PC-9 (cell line): Measurements from ENCODE around the gene B3GLCT. TPM values are rescaled to one million over a fixed set of nuclear protein-coding genes. Genes with fewer than 3 reads are reported as not detected.
"Not testable (repeated sequence)": the region's sequence is repeated elsewhere in the genome, so short reads cannot be mapped to it uniquely, and the experiment has no call there.

ENCODE experiments used
- BruUV-seq: library from RNA; stranded (reverse); fragments of 400-500 nt; replicated peaks from 2 replicates; lab custom pipeline; 2021; lab: Mats Ljungman, UMichigan
- CTCF ChIA-PET: fragments of 300-600 bp; sonication (Branson Sonifier 250); formaldehyde crosslinking; loops from one replicate; lab custom pipeline; 2022; ENCODE audit warnings: antibody characterized with exemption; lab: Charles Lee
- POLR2A ChIA-PET: fragments of 300-600 bp; sonication (Branson Sonifier 250); formaldehyde crosslinking; loops from one replicate; lab custom pipeline; 2022; ENCODE audit warnings: antibody characterized with exemption; ENCODE audit not compliant: unreplicated experiment; lab: Charles Lee
- DNase-seq, 2 experiments: peaks; one replicate each; pipeline versions ENCODE4 v3.0.0 to v3.0.0-alpha.2; 2015 to 2022; ENCODE audit warnings: mixed read lengths in 1 of 2
- H2AFZ ChIP-seq: fragments of 200-600 bp; sonication (generic); 2 replicates; pipeline ENCODE4 v1.8.1; 2017; ENCODE audit warnings: antibody characterized with exemption
- H3F3A ChIP-seq: fragments of 200-600 bp; sonication (generic); 2 replicates; pipeline ENCODE4 v1.8.1; 2017; ENCODE audit warnings: antibody characterized with exemption, mild to moderate bottlenecking, low read depth; ENCODE audit not compliant: insufficient read depth
- H3K27ac ChIP-seq: fragments of 200-600 bp; sonication (generic); 2 replicates; pipeline ENCODE4 v1.6.1; 2016; ENCODE audit warnings: mixed run types
- H3K27me3 ChIP-seq: fragments of 200-600 bp; sonication (generic); 2 replicates; pipeline ENCODE4 v1.6.1; 2016; ENCODE audit warnings: low read depth, mixed run types; ENCODE audit not compliant: insufficient read depth
- H3K36me3 ChIP-seq: fragments of 200-600 bp; sonication (generic); 2 replicates; pipeline ENCODE4 v1.6.1; 2016; ENCODE audit warnings: low read depth, mixed run types
- H3K4me1 ChIP-seq: fragments of 200-600 bp; sonication (generic); replicated peaks from 2 replicates; pipeline ENCODE4 v1.6.1; 2016; ENCODE audit warnings: mixed run types; ENCODE audit not compliant: insufficient read depth
- H3K4me2 ChIP-seq: fragments of 200-600 bp; sonication (generic); 2 replicates; pipeline ENCODE4 v1.6.1; 2017; ENCODE audit warnings: mixed run types
- H3K4me3 ChIP-seq: fragments of 200-600 bp; sonication (generic); 2 replicates; pipeline ENCODE4 v1.6.1; 2016; ENCODE audit warnings: mixed run types
- H3K79me2 ChIP-seq: fragments of 200-600 bp; sonication (generic); 2 replicates; pipeline ENCODE4 v1.6.1; 2017; ENCODE audit warnings: low read depth, mixed run types
- H3K9me2 ChIP-seq: fragments of 200-600 bp; sonication (generic); 2 replicates; pipeline ENCODE4 v1.8.1; 2017; ENCODE audit warnings: mild to moderate bottlenecking; ENCODE audit not compliant: insufficient read depth
- H3K9me3 ChIP-seq: fragments of 200-600 bp; sonication (generic); 2 replicates; pipeline ENCODE4 v1.8.1; 2016; ENCODE audit warnings: low read depth; ENCODE audit not compliant: insufficient read depth
- H4K20me1 ChIP-seq: fragments of 200-600 bp; sonication (generic); 2 replicates; pipeline ENCODE4 v1.8.1; 2017; ENCODE audit not compliant: insufficient read depth
- EZH2 ChIP-seq: fragments of 200-600 bp; sonication (generic); IDR thresholded peaks from 2 replicates; pipeline ENCODE4 v1.8.0; 2017; ENCODE audit warnings: antibody characterized with exemption, low read depth
- intact Hi-C: fragments of 100-400 bp; cut with micrococcal nuclease; formaldehyde crosslinking; loops from one replicate; pipeline ENCODE4 v1.10.0; 2022; ENCODE audit not compliant: unreplicated experiment
- total RNA-seq: library from RNA; stranded (reverse); gene quantifications from 2 replicates; pipeline ENCODE4 v1.2.3, GENCODE V29; 2021
- TF ChIP-seq, protein P1 (sequence below): fragments of 200-600 bp; sonication (generic); conservative IDR thresholded peaks from 2 replicates; pipeline ENCODE4 v1.6.1; 2017; ENCODE audit warnings: mixed run types, antibody characterized with exemption, mild to moderate bottlenecking, moderate library complexity

Gene B3GLCT
- total RNA-seq, 1 experiment from 2014 or later: 5.4 TPM

DNA sequence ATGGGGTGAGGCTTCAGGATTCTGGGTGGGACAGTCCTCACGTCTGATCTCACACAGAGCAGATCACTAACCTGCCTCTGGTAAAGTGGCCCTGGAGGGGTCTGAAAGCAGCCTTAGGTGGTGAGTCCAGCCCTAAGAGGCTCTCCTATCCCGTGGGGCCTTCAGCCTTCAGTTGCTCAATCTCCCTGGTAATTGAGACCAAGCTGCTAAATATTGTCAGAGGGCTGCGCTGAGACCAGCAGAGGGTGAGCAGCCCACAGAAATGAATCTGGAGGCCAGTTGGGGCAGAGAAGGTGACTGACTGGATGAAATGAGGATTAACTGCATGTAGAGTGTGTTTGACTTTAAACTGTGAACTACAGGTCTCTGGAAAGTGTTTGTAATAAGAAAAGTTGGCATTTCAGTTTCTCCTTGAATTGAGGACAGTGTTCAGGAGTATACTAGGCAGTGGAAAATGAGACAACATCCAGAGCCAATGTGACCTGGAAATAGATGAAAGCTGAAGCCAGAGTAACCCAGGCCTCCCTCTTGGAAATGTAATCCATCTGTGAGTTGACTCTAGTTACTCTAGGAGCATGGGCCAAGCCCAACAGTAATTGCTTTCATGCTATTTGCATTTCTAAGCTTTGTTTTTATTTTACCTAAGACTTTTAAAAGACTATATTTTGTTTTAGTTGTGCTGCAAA lies 23.8 kb upstream of the B3GLCT start:
- H3K4me2 ChIP-seq: no peak overlapping the region
- H3F3A ChIP-seq: peaks cover 17% of the 10 kb centered on the region
- intact Hi-C loops: no loop called here
- H3K9me3 ChIP-seq: no peaks in the 10 kb centered on the region
- H3K27me3 ChIP-seq: no peaks in the 10 kb centered on the region
- ChIA-PET CTCF (no interaction called here), POLR2A (interaction anchor here (0.6 kb wide), 1 partner anchor 18 kb away, joined by 3 read pairs; no protein-coding TSS in a partner anchor)
- H4K20me1 ChIP-seq: no peaks in the 10 kb centered on the region
- no peaks in the 10 kb centered on the region for H3K36me3 ChIP-seq
- no peak overlapping the region for H3K4me3 ChIP-seq
- no peaks in the 10 kb centered on the region for H3K9me2 ChIP-seq
- no peak for DNase-seq
- peaks cover 25% of the 10 kb centered on the region for H3K4me1 ChIP-seq
- H3K79me2 ChIP-seq: no peaks in the 10 kb centered on the region
- TF ChIP-seq, protein P1, sequence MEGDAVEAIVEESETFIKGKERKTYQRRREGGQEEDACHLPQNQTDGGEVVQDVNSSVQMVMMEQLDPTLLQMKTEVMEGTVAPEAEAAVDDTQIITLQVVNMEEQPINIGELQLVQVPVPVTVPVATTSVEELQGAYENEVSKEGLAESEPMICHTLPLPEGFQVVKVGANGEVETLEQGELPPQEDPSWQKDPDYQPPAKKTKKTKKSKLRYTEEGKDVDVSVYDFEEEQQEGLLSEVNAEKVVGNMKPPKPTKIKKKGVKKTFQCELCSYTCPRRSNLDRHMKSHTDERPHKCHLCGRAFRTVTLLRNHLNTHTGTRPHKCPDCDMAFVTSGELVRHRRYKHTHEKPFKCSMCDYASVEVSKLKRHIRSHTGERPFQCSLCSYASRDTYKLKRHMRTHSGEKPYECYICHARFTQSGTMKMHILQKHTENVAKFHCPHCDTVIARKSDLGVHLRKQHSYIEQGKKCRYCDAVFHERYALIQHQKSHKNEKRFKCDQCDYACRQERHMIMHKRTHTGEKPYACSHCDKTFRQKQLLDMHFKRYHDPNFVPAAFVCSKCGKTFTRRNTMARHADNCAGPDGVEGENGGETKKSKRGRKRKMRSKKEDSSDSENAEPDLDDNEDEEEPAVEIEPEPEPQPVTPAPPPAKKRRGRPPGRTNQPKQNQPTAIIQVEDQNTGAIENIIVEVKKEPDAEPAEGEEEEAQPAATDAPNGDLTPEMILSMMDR: no peak
- TF ChIP-seq EZH2: no peak
- no TSS peak for BruUV-seq
- no peak overlapping the region for H3K27ac ChIP-seq
- H2AFZ ChIP-seq: no peak overlapping the region

DNA sequence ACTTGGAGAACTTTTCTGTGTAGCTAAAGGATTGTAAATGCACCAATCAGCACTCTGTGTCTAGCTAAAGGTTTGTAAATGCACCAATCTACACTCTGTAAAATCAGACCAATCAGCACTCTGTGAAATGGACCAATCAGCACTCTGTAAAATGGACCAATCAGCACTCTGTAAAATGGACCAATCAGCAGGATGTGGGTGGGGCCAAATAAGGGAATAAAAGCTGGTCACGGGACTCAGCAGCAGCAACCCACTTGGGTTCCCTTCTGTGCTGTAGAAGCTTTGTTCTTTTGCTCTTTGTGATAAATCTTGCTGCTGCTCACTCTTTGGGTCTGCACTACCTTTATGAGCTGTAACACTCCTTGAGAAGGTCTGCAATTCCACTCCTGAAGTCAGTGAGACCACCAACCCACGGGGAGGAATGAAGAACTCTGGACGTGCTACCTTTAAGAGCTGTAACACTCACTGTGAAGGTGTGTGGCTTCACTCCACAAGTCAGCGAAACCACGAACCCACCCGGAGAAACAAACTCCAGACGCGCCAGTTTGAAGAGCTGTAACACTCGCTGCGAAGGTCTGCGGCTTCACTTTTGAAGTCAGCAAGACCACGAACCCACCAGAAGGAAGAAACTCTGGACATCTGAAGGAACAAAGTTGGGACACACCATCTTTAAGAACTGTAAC lies 21.8 kb upstream of the B3GLCT start:
- H3K79me2 ChIP-seq, H3K9me3 ChIP-seq, H3K27ac ChIP-seq, H3K4me1 ChIP-seq, DNase-seq, H3F3A ChIP-seq, H4K20me1 ChIP-seq, intact Hi-C loops, H2AFZ ChIP-seq, H3K36me3 ChIP-seq, H3K4me3 ChIP-seq, BruUV-seq, H3K4me2 ChIP-seq, H3K9me2 ChIP-seq, POLR2A ChIA-PET, H3K27me3 ChIP-seq, CTCF ChIA-PET: not testable (repeated sequence)

DNA sequence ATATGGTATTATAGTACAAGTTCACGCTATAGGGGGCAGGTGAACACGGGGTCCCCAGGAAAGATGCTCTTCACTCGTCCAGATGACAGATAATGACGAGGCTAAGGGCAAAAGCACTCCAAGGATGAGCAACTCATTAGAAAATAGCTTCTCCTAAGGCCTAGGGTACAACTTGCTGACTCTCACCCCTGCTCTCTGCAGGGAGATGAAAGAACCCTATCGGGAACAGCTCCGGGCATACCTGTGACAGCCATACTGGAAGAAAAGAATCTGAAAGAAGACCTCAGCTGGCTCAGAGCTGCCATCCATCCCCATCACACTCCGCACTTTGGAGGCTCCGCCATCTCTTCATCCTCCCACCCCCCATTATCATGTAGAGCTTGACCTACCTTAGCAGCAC lies 20.5 kb upstream of the B3GLCT start:
- H3K9me3 ChIP-seq: no peaks in the 10 kb centered on the region
- no peak overlapping the region for H3K4me3 ChIP-seq
- H3K9me2 ChIP-seq: no peaks in the 10 kb centered on the region
- DNase-seq: no peak
- H3F3A ChIP-seq: no peaks in the 10 kb centered on the region
- CTCF ChIA-PET: no interaction called here
- H3K36me3 ChIP-seq: no peaks in the 10 kb centered on the region
- no peak overlapping the region for H3K27ac ChIP-seq
- no peaks in the 10 kb centered on the region for H3K4me1 ChIP-seq
- intact Hi-C loops: no loop called here
- no peaks in the 10 kb centered on the region for H4K20me1 ChIP-seq
- H3K27me3 ChIP-seq: no peaks in the 10 kb centered on the region
- no peak for TF ChIP-seq EZH2
- TF ChIP-seq, protein P1: no peak
- no TSS peak for BruUV-seq
- POLR2A ChIA-PET: no interaction called here
- H3K4me2 ChIP-seq: no peak overlapping the region
- H2AFZ ChIP-seq: no peak overlapping the region
- H3K79me2 ChIP-seq: no peaks in the 10 kb centered on the region
